Retina (tissue), 1 donor: ENCODE data around the gene CD247.

Experiments used
- DNase-seq: peaks from one replicate; pipeline ENCODE4 v3.0.0-alpha.2; 2016

CD247 gene

GRCh38 chr1:167400359-167400953, 117.9 kb downstream of the CD247 start:
- no peak for DNase-seq

GRCh38 chr1:167392200-167392696, 126.1 kb downstream of the CD247 start:
- no peak for DNase-seq

- DNase-seq, result no peak
These were observed 129.4 kb downstream of the CD247 start for GRCh38 chr1:167388976-167389375.

- DNase-seq, result no peak
These were observed 130.9 kb downstream of the CD247 start for GRCh38 chr1:167387251-167387910.
